GM19099 (cell line): ENCODE results near the gene RAG1.

Source experiments
- POLR2A ChIP-seq: IDR thresholded peaks from 3 replicates; pipeline ENCODE4 v1.6.1; 2011; ENCODE audit warnings: low read depth; ENCODE audit not compliant: insufficient read length; ENCODE audit errors: extremely low read depth

Gene RAG1

DNA sequence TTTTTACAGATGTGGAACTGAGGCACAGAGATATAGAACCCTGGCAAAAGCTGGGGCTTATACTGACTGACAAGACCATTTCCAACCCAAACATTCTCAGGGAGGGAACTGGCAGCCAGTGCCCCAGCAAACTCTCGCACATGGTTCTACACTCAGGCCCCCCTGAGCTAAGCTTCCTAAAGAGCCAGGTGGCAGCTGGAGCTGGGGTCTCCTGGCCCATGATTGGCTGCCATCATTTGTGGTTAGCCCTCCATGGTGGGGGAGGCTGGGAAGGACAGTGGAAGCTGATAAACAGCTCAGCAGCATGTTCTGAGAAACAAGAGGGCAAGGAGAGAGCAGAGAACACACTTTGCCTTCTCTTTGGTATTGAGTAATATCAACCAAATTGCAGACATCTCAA is at the start of gene RAG1:
TSS of gene RAG1 (plus strand) at position 314 of the 400 bp plus-strand sequence. CDS start 5,298 bp downstream, outside the sequence.
- no peak for TF ChIP-seq POLR2A

DNA sequence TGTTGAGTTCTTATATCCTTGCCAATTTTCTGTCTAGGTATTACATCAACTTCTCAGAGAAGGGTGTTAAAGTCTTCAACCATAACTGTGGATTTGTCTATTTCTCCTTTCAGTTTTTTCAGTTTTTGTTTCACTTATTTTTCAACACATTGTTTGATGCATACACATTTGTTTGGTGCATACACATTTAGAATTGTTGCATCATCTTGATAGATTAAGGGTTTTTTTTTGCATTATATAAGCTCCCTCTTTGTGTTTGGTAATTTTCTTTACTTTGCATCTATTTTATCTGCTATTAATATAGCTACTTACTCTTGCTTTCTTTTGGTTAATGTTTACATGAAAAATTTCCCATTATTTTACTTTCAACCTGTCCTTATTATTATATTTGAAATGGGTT is 37.0 kb upstream of the RAG1 start:
- no peak for TF ChIP-seq POLR2A

DNA sequence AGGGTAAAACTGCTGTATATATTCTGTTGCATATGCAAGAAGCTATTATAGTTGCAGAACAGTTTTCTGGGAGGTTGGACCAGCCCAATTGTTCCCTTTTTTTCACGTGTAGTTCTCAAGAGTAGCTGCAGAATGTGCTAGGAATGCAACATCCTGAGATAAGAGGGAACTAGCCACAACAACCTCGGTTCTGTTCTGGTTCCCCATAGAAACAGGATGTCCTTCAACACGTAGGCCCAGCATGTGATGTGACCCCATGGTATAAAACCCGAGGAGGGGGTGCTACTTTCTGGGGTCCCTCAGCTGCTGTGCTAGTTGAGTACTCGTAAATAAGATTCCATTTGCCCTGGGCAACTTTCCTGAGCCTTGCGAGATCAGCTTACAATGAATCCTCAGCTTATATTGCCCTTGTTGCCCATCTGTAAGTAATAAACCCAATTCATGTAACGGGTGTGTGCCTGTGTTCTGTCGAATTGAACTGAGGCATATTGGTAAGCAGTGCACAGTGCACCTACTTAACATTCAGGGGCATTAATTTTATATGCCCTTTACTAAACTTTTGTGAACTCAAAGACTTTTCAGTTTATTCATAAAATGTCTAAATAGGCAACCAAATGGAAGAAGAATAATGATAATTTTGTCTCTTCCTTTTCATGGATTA is 34.7 kb upstream of the RAG1 start:
- no peak for TF ChIP-seq POLR2A

DNA sequence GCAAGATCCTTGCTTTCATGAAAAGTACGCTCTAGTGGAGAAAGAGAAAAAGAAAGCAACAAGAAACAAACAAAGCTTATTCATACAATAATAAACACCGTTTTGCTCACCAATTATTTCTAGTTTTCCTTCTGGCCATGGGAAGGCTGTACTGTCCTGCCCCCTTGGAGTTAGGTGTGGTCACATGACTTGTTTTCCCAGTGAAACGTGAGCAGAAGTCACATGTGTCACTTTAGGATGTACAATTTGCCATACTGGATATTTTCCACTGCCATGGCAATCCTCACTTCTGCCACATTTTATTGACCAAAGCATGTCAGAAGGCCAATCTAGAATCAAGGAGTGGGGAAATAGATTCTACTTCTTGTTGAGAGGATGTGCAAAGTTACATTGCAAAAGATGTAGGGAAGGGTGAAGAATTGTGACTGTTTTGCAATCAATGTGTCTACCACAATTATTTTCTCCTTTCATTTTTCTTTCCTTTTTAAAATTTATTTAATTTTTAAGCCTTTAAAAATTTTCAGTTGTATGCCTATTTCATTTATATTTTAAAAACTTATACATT is 33.4 kb upstream of the RAG1 start:
- no peak for TF ChIP-seq POLR2A

DNA sequence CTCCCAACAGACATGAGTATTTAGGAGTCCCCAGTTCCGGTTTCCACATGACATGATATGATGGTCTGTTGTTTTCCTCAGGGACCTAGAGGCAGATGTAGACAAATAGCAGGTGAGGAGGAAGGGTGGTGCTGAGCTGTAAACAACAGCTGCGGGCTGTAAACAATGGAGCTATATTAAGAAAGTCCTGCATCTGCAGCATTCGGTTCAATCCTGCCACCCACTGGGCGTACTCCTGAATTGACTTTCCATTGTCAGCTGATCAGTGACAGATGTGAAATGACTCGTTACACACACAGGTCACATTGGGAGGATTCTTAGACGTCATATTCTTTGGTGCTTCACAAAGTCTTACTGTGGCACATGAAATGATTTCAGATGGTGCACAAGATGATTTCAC is 26.8 kb upstream of the RAG1 start:
- no peak for TF ChIP-seq POLR2A

DNA sequence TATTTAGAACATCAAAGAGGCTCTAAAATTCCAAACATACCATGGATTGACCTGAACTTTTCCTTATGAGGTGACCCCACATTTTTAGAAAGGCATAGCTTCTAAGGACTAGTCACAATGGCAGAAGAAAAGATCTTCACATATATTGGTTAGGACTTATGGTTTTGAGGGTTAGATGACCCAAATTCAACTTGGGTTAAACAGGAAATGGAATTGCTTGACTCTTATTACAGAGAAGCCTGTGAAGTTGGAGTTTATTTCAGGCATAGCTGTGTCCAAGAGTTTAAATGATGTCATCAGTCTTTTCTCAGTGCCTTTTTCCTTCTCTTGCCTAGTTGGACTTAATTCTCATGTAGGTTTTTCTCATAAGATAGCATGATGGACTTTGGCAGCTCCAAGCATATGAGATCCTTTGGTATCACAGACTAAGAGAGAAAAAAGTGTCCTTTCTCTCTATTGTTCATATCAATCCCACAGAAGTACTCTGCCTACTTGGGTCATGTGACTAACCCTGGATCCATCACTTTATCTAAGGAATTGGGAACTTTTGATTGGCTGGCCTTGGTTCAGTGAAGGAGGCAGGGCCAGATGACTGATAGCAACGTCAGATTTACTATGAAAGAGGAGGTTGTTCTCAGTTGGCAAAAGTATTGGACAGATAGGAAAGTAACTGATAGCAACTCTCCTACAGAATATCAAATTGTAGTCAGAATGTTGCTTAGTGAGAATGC is 17.3 kb upstream of the RAG1 start:
- no peak for TF ChIP-seq POLR2A

DNA sequence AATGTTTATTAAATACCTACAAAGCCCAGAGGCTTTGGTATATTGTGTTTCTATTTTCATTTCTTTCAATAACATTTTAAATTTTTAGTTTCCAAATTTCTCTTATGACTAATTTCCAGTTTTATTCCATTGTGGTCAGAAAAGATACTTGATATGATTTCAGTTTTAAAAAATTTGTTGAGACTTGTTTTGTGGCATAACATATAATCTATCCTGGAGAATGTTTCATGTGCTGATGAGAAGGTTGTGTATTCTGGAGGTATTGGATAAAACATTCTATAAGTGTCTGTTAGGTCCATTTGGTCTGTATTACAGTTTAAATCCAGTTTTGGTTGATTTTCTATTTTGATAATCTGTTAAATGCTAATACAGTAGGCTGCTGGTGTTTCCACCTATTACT is 9.8 kb upstream of the RAG1 start:
- TF ChIP-seq POLR2A, result no peak

DNA sequence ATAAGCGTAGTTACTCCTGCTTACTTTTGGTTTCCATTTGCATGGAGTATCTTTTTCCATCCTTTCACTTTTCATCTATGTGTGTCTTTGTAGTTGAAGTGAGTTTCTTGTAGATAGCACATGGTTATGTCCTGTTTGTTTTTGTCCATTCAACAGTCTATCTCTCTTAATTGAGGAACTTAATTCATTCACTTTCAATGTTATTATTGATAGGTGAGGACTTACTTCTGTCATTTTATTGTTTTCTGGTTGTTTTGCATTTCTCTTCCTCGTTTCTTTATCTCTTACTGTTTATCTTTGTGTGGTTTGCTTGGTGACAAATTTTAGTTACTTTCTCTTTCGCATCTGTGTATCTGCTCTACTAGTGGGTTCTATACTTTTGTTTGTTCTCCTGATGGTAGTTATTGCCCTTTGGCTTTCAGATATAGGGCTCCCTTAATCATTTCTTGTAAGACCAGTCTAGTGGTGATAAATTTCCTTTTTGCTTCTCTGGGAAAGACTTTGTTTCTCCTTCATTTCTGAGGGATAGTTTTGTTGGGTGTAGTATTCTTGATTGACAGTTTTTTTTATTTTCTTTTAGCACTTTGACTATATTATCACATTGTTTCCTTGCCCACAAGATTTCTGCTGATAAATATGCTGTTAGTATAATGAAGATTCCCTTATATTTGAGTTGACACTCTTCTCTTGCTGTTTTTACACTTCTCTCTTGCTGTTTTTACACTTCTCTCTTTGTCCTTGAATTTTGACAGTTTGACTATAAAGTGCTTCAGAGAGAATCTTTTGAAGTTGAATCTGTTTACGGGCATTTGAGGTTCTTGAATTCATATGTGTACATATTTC is 9.0 kb upstream of the RAG1 start:
- no peak for TF ChIP-seq POLR2A

DNA sequence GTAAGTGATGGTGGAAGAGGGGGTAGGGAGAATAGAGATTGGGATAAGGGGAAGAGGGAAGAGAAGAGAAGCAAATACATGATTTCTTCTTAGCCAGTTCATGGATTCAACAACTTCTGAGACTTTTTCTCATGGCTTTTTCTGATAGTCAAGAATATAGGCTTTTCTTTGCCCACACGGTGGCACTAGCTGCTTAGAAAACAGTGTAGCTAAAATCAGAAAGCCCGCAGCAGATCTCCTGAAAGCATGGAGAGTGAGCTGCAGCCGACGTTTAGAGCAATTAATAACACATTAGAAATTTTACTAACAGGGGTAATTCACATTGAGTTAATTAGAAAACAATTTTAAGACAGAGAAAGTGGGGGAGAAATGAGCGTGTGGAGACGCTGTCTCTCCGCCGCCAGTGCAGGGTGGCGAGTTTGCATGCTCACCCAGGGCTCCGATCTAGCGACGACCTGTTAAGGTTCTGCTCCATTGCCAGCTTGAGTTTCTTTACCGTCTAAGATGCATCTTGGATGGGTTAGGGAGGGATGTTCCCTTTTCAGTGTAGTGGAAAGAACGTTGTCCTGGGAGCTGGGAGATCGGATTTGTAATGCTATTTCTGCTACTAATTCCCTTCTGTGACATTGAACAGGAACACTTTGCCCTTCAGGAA is 3.3 kb upstream of the RAG1 start:
- TF ChIP-seq POLR2A, result no peak

DNA sequence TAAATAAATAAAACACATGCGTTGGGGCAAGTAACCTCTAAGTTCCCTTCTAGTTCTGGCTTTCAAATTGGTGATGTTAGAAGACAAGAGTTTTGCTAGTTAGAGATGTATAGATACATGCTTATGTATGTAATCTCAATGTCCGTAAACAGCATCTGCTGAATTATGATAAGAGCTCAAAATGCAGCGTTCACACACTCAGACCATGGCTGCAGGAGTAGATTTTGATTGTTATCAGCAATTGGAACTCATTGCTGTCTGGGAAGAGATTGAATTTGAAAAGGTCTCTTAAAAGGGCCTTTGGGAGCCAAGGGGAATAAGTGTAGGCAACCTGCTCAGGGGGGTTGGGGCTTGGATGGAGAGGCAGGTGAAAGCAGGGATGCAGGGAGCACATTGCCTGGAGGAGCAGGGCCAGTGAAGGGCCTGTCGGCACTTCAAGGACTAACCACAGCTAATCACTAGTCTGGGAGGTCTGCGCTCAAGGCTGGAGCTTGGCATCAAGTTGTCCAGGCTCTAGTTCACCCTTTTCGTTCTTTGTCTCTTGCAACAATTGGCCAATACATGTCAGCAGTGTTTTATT is 2.7 kb upstream of the RAG1 start:
- no peak for TF ChIP-seq POLR2A

DNA sequence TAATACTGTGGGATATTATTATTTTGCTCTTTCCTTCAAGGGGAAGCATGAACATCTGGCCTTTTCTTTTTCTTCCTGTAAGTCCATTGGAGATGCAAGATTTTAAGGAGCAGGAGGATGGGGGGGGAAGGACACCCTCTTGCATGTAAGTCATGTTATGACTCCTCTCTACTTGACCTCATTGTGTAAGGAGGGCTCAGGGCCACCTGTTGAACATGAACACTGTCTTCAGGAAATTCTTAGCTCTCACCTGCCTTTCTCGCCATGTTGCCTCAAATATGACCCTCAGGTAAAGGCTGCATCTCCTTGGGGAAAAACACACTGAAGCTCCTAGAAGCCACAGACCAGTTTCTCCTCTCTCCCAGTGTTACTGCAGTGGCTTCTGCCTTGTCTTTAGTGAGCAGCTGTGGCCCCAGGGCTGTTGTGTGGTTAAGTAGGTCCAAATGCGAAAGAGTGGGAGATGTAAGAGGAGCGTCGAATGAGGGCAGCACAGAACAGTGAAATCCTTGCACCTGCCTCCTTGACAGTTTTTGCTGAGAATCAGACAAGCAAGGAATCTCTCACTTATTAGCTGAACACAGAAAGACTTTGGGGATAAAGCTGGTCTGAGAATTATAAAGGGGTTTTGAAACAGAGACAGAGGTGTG is 1.3 kb upstream of the RAG1 start:
- TF ChIP-seq POLR2A, result no peak

DNA sequence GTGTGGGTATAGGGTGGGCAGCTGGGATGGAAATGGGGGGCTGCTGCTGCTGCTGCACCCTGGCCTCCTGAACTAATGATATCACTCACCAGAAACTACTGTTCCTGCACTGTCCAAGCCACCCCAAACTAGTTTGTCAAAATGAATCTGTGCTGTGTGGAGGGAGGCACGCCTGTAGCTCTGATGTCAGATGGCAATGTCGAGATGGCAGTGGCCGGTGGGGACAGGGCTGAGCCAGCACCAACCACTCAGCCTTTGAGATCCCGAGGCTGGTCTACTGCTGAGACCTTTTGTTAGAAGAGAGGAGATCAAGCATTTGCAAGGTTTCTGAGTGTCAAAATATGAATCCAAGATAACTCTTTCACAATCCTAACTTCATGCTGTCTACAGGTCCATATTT is 1.3 kb downstream of the RAG1 start:
- TF ChIP-seq POLR2A, result no peak

DNA sequence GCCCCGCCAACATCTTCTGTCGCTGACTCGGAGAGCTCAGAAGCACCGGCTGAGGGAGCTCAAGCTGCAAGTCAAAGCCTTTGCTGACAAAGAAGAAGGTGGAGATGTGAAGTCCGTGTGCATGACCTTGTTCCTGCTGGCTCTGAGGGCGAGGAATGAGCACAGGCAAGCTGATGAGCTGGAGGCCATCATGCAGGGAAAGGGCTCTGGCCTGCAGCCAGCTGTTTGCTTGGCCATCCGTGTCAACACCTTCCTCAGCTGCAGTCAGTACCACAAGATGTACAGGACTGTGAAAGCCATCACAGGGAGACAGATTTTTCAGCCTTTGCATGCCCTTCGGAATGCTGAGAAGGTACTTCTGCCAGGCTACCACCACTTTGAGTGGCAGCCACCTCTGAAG is 6.7 kb downstream of the RAG1 start:
- TF ChIP-seq POLR2A, result no peak

DNA sequence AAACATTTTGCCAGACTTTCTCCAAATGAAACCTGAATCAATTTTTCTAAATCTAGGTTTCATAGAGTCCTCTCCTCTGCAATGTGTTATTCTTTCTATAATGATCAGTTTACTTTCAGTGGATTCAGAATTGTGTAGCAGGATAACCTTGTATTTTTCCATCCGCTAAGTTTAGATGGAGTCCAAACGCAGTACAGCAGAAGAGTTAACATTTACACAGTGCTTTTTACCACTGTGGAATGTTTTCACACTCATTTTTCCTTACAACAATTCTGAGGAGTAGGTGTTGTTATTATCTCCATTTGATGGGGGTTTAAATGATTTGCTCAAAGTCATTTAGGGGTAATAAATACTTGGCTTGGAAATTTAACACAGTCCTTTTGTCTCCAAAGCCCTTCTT is 9.6 kb downstream of the RAG1 start:
- no peak for TF ChIP-seq POLR2A

DNA sequence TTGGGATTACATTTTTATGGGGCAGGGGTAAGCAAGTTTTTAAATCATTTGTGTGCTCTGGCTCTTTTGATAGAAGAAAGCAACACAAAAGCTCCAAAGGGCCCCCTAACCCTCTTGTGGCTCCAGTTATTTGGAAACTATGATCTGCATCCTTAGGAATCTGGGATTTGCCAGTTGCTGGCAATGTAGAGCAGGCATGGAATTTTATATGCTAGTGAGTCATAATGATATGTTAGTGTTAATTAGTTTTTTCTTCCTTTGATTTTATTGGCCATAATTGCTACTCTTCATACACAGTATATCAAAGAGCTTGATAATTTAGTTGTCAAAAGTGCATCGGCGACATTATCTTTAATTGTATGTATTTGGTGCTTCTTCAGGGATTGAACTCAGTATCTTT is 10.1 kb downstream of the RAG1 start:
- TF ChIP-seq POLR2A, result no peak

DNA sequence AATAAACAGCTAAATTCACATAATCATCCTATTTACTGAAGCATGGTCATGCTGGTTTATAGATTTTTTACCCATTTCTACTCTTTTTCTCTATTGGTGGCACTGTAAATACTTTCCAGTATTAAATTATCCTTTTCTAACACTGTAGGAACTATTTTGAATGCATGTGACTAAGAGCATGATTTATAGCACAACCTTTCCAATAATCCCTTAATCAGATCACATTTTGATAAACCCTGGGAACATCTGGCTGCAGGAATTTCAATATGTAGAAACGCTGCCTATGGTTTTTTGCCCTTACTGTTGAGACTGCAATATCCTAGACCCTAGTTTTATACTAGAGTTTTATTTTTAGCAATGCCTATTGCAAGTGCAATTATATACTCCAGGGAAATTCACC is 10.7 kb downstream of the RAG1 start:
- TF ChIP-seq POLR2A, result no peak
